ENCODE measurements around the gene C12orf75.

The C12orf75 gene

DNA sequence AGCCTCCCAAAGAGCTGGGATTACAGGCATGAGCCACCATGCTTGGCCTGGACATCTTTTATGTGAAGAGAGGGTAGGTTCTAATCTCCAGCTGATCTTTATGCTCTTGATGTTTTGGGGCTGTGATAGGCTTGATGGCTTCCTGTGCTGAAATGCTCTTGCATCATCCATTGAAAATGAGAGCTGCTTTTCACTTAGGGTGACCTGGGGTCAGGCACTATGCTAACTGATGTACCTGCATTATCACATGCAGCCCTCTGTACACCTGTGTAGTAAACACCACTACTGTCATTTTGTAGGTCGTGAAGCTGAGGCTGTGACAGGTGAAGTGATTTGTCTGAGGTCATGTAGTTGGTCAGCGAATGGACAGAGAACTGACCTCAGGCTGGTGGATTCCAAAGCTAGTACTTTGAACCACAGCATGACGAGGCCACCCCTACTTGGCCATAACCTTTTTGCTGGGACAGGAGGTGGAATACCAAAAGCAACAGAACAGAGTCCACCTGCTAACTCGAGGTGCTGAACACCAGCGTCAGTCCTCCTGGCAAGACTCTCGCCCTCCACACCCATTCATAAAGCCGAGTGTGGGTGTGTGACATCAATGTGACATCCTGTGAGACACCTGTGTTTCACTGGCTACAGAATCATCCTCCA is 69.1 kb downstream of the C12orf75 start:
- Histone ChIP-seq H3K4ac (ENCODE audit: low read length) (no peak overlapping the region), H4K8ac (ENCODE audit: low read depth, low read length) (no peak overlapping the region), H4K91ac (ENCODE audit: low read depth, low read length, poor library complexity) (no peak overlapping the region), H3K4me1 (ENCODE audit: control insufficient read depth in 2 of 2, insufficient read depth in 1 of 2, low read depth in 1 of 2, low read length in 2 of 2) (no peaks in the 10 kb centered on the region), H3K9ac (ENCODE audit: low read depth, low read length, poor library complexity) (no peak overlapping the region), H3K14ac (ENCODE audit: low read length) (no peak overlapping the region), H2AK5ac (ENCODE audit: low read depth, low read length) (no peak overlapping the region), H2AFZ (ENCODE audit: low read length) (no peak overlapping the region), H3K4me2 (ENCODE audit: insufficient read depth, low read length, poor library complexity, severe bottlenecking) (no peak overlapping the region), H2BK15ac (ENCODE audit: low read length) (no peak overlapping the region), H2BK12ac (ENCODE audit: low read length) (no peak overlapping the region), H3K4me3 (ENCODE audit: low read length in 2 of 2) (no peak overlapping the region), H3K79me1 (ENCODE audit: low read depth, low read length) (no peaks in the 10 kb centered on the region), H2BK5ac (ENCODE audit: low read length) (no peak overlapping the region), H3K27ac (replicated peaks; ENCODE audit: low read length) (no peak overlapping the region), H2BK120ac (ENCODE audit: low read depth, low read length) (no peak overlapping the region), H3K27me3 (ENCODE audit: control insufficient read depth in 3 of 3, insufficient read depth in 3 of 3, low read depth in 1 of 3, low read length in 3 of 3) (no peaks in the 10 kb centered on the region), H3K23ac (ENCODE audit: low read depth, low read length, poor library complexity) (no peak overlapping the region), H3K9me3 (replicated peaks in 1 of 2; ENCODE audit: control insufficient read depth in 2 of 2, insufficient read depth in 1 of 2, low read depth in 1 of 2, low read length in 2 of 2) (peaks cover 0 to under 1% of the 10 kb centered on the region in 2 donors), H3K18ac (ENCODE audit: low read length) (no peak overlapping the region), H3K36me3 (replicated peaks in 1 of 2; ENCODE audit: control insufficient read depth in 2 of 2, insufficient read depth in 2 of 2, low read length in 2 of 2) (no peaks in the 10 kb centered on the region)
- DNase-seq (ENCODE audit: low spot score), result no peak
- whole genome bisulfite sequencing, 2 donors (ENCODE audit: extremely low coverage in 2 of 2, insufficient read length in 2 of 2, insufficient replicate concordance in 1 of 2), result no CpG with 5 or more reads among the region's 7 CpGs

DNA sequence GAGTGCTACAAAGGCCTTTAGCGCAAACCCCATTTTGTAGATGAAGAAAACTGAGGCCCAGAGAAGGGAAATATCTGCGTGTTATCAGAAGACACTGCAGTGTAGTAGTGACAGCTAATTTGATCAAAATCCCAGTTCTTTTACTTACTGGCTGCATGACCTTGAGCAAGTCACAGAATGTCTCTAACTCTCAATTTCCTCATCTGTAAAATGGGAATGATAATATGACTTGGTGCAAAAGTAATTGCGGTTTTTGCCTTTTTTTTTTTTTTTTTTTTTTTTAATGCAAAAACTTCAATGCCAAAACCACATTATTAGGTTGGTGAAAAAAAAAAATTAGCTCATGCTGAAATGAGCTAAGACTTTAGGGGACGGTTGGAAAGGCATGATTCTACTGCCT is 69.7 kb downstream of the C12orf75 start:
- no peaks in the 10 kb centered on the region for H3K4me1 ChIP-seq (ENCODE audit: control insufficient read depth in 2 of 2, insufficient read depth in 1 of 2, low read depth in 1 of 2, low read length in 2 of 2)
- H2BK5ac ChIP-seq (ENCODE audit: low read length), result no peak overlapping the region
- H3K9ac ChIP-seq (ENCODE audit: low read depth, low read length, poor library complexity), result no peak overlapping the region
- H3K79me1 ChIP-seq (ENCODE audit: low read depth, low read length), result no peaks in the 10 kb centered on the region
- H2BK12ac ChIP-seq (ENCODE audit: low read length), result no peak overlapping the region
- no peak overlapping the region for H3K18ac ChIP-seq (ENCODE audit: low read length)
- H3K4me2 ChIP-seq (ENCODE audit: insufficient read depth, low read length, poor library complexity, severe bottlenecking), result no peak overlapping the region
- H3K14ac ChIP-seq (ENCODE audit: low read length), result no peak overlapping the region
- WGBS, 2 donors (ENCODE audit: extremely low coverage in 2 of 2, insufficient read length in 2 of 2, insufficient replicate concordance in 1 of 2), result no CpG with 5 or more reads among the region's 4 CpGs
- no peak overlapping the region for H2AK5ac ChIP-seq (ENCODE audit: low read depth, low read length)
- H2BK15ac ChIP-seq (ENCODE audit: low read length), result no peak overlapping the region
- H3K4ac ChIP-seq (ENCODE audit: low read length), result no peak overlapping the region
- H3K36me3 ChIP-seq (replicated peaks in 1 of 2; ENCODE audit: control insufficient read depth in 2 of 2, insufficient read depth in 2 of 2, low read length in 2 of 2), result no peaks in the 10 kb centered on the region
- no peaks in the 10 kb centered on the region for H3K27me3 ChIP-seq (ENCODE audit: control insufficient read depth in 3 of 3, insufficient read depth in 3 of 3, low read depth in 1 of 3, low read length in 3 of 3)
- no peak overlapping the region for H2AFZ ChIP-seq (ENCODE audit: low read length)
- no peak overlapping the region for H4K91ac ChIP-seq (ENCODE audit: low read depth, low read length, poor library complexity)
- no peak for DNase-seq (ENCODE audit: low spot score)
- no peak overlapping the region for H3K23ac ChIP-seq (ENCODE audit: low read depth, low read length, poor library complexity)
- peaks cover 0 to 2% of the 10 kb centered on the region in 2 donors for H3K9me3 ChIP-seq (replicated peaks in 1 of 2; ENCODE audit: control insufficient read depth in 2 of 2, insufficient read depth in 1 of 2, low read depth in 1 of 2, low read length in 2 of 2)
- H4K8ac ChIP-seq (ENCODE audit: low read depth, low read length), result no peak overlapping the region
- no peak overlapping the region for H3K27ac ChIP-seq (replicated peaks; ENCODE audit: low read length)
- no peak overlapping the region for H2BK120ac ChIP-seq (ENCODE audit: low read depth, low read length)
- no peak overlapping the region for H3K4me3 ChIP-seq (ENCODE audit: low read length in 2 of 2)

DNA sequence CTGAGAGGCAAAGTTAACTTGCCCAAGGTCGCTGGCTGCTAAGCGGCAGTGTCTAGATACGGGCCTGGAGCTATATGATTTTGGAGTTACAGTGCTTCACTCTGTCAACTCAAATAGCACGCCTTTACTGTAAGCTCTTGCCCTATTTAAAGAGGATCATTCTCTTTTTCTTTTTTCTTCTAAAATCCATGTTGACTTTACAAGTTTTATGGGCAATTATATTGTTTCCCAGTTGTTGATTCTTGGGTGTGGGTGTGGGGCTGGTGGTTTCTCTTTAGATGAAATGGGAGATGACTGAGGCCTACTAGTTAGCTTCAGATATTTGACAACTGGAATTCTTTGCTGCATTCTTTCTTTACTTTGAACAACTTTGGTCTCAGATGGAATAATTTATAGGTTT is 70.7 kb downstream of the C12orf75 start:
- H3K79me1 ChIP-seq (ENCODE audit: low read depth, low read length), result no peaks in the 10 kb centered on the region
- no peak overlapping the region for H2AFZ ChIP-seq (ENCODE audit: low read length)
- H3K4me3 ChIP-seq (ENCODE audit: low read length in 2 of 2), result no peak overlapping the region
- no peak overlapping the region for H2BK15ac ChIP-seq (ENCODE audit: low read length)
- H3K27ac ChIP-seq (replicated peaks; ENCODE audit: low read length), result no peak overlapping the region
- H3K9me3 ChIP-seq (replicated peaks in 1 of 2; ENCODE audit: control insufficient read depth in 2 of 2, insufficient read depth in 1 of 2, low read depth in 1 of 2, low read length in 2 of 2), result peaks cover 0 to 2% of the 10 kb centered on the region in 2 donors
- no peak overlapping the region for H2BK12ac ChIP-seq (ENCODE audit: low read length)
- no peak overlapping the region for H3K14ac ChIP-seq (ENCODE audit: low read length)
- DNase-seq (ENCODE audit: low spot score), result no peak
- H3K4me2 ChIP-seq (ENCODE audit: insufficient read depth, low read length, poor library complexity, severe bottlenecking), result no peak overlapping the region
- no peak overlapping the region for H3K18ac ChIP-seq (ENCODE audit: low read length)
- H2BK5ac ChIP-seq (ENCODE audit: low read length), result no peak overlapping the region
- no peak overlapping the region for H2BK120ac ChIP-seq (ENCODE audit: low read depth, low read length)
- H3K36me3 ChIP-seq (replicated peaks in 1 of 2; ENCODE audit: control insufficient read depth in 2 of 2, insufficient read depth in 2 of 2, low read length in 2 of 2), result no peaks in the 10 kb centered on the region
- no peaks in the 10 kb centered on the region for H3K27me3 ChIP-seq (ENCODE audit: control insufficient read depth in 3 of 3, insufficient read depth in 3 of 3, low read depth in 1 of 3, low read length in 3 of 3)
- no peaks in the 10 kb centered on the region for H3K4me1 ChIP-seq (ENCODE audit: control insufficient read depth in 2 of 2, insufficient read depth in 1 of 2, low read depth in 1 of 2, low read length in 2 of 2)
- no peak overlapping the region for H3K9ac ChIP-seq (ENCODE audit: low read depth, low read length, poor library complexity)
- H4K8ac ChIP-seq (ENCODE audit: low read depth, low read length), result no peak overlapping the region
- WGBS, 2 donors (ENCODE audit: extremely low coverage in 2 of 2, insufficient read length in 2 of 2, insufficient replicate concordance in 1 of 2), result no CpG with 5 or more reads among the region's 4 CpGs
- no peak overlapping the region for H3K23ac ChIP-seq (ENCODE audit: low read depth, low read length, poor library complexity)
- no peak overlapping the region for H2AK5ac ChIP-seq (ENCODE audit: low read depth, low read length)
- H4K91ac ChIP-seq (ENCODE audit: low read depth, low read length, poor library complexity), result no peak overlapping the region
- no peak overlapping the region for H3K4ac ChIP-seq (ENCODE audit: low read length)

DNA sequence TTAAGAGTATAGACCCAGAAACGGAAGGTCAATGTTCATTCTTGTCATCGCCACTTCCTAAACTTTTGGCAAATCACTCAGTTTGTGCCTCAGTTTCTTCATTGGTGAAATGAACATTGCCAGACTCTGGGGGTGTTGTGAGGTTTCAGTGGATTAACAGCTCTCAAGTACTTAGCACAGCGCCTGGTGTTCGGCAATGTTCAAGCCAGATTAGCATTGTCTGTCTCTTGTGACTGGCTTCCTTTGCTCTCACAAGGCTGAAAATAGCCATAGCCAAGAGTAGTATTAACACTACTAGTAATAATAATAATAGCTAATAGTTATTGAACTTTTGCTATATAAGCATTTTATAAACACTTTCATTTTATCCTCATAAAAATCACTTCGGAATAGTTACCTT is 71.9 kb downstream of the C12orf75 start:
- no CpG with 5 or more reads among the region's 5 CpGs for WGBS, 2 donors (ENCODE audit: extremely low coverage in 2 of 2, insufficient read length in 2 of 2, insufficient replicate concordance in 1 of 2)
- H3K18ac ChIP-seq (ENCODE audit: low read length), result no peak overlapping the region
- no peak overlapping the region for H3K27ac ChIP-seq (replicated peaks; ENCODE audit: low read length)

More for the DNA sequence above, 71.9 kb downstream of the C12orf75 start:
- Histone ChIP-seq H3K4ac (ENCODE audit: low read length) (no peak overlapping the region), H3K36me3 (replicated peaks in 1 of 2; ENCODE audit: control insufficient read depth in 2 of 2, insufficient read depth in 2 of 2, low read length in 2 of 2) (no peaks in the 10 kb centered on the region), H2BK5ac (ENCODE audit: low read length) (no peak overlapping the region), H2AFZ (ENCODE audit: low read length) (no peak overlapping the region), H3K4me3 (ENCODE audit: low read length in 2 of 2) (no peak overlapping the region), H3K4me1 (ENCODE audit: control insufficient read depth in 2 of 2, insufficient read depth in 1 of 2, low read depth in 1 of 2, low read length in 2 of 2) (no peaks in the 10 kb centered on the region), H3K9ac (ENCODE audit: low read depth, low read length, poor library complexity) (no peak overlapping the region), H3K4me2 (ENCODE audit: insufficient read depth, low read length, poor library complexity, severe bottlenecking) (no peak overlapping the region), H3K79me1 (ENCODE audit: low read depth, low read length) (no peaks in the 10 kb centered on the region), H2BK120ac (ENCODE audit: low read depth, low read length) (no peak overlapping the region), H3K14ac (ENCODE audit: low read length) (no peak overlapping the region), H2BK12ac (ENCODE audit: low read length) (no peak overlapping the region), H4K8ac (ENCODE audit: low read depth, low read length) (no peak overlapping the region), H4K91ac (ENCODE audit: low read depth, low read length, poor library complexity) (no peak overlapping the region), H3K9me3 (replicated peaks in 1 of 2; ENCODE audit: control insufficient read depth in 2 of 2, insufficient read depth in 1 of 2, low read depth in 1 of 2, low read length in 2 of 2) (peaks cover 0 to 2% of the 10 kb centered on the region in 2 donors), H3K23ac (ENCODE audit: low read depth, low read length, poor library complexity) (no peak overlapping the region), H3K27me3 (ENCODE audit: control insufficient read depth in 3 of 3, insufficient read depth in 3 of 3, low read depth in 1 of 3, low read length in 3 of 3) (no peaks in the 10 kb centered on the region), H2BK15ac (ENCODE audit: low read length) (no peak overlapping the region), H2AK5ac (ENCODE audit: low read depth, low read length) (no peak overlapping the region)
- no peak for DNase-seq (ENCODE audit: low spot score)

All from neuronal stem cell (in vitro differentiated cells).